Suprapubic skin (tissue), 3 donors: ENCODE results near the gene UCN2.

Experiments
- CTCF ChIP-seq, 2 donors: fragments of 200-600 bp in 1 of 2; fragments of 450-650 bp in 1 of 2; sonication (generic) in 1 of 2; IDR thresholded peaks; one replicate each; pipeline ENCODE4 v1.5.1; 2016 to 2019; ENCODE audit warnings: antibody characterized with exemption in 2 of 2, mild to moderate bottlenecking in 1 of 2, moderate library complexity in 1 of 2
- EP300 ChIP-seq: sonication (generic); formaldehyde crosslinking; IDR thresholded peaks from one replicate; pipeline ENCODE4 v1.6.1; 2017; ENCODE audit warnings: antibody characterized with exemption
- POLR2A ChIP-seq, 2 donors: fragments of 450-650 bp; IDR thresholded peaks; one replicate each; pipeline ENCODE4 v1.6.1; 2017; ENCODE audit warnings: antibody characterized with exemption in 2 of 2, mild to moderate bottlenecking in 2 of 2, moderate library complexity in 2 of 2

- TF ChIP-seq CTCF (IDR thresholded peaks at IDR 0.05) = no peak
- TF ChIP-seq POLR2A (IDR thresholded peaks at IDR 0.05) = no peak
- TF ChIP-seq EP300 = no peak
These were observed 13.1 kb upstream of the UCN2 start for GRCh38 chr3:48576647-48577046.
